Sigmoid colon (tissue), 4 donors: ENCODE measurements around the gene NLGN1.

Experiments used
- EP300 ChIP-seq, 4 donors: sonication (generic); formaldehyde crosslinking; IDR thresholded peaks; one replicate each; pipeline ENCODE4 v1.6.1; 2017; ENCODE audit warnings: antibody characterized with exemption in 4 of 4
- POLR2A ChIP-seq, 2 donors: fragments of 450-650 bp; IDR thresholded peaks; one replicate each; pipeline ENCODE4 v1.6.1; 2016; ENCODE audit warnings: antibody characterized with exemption in 2 of 2, mild to moderate bottlenecking in 2 of 2, moderate library complexity in 2 of 2
- POLR2AphosphoS5 ChIP-seq, 4 donors: sonication (generic); formaldehyde crosslinking; IDR thresholded peaks; one replicate each; pipeline ENCODE4 v1.6.1; 2017; ENCODE audit warnings: antibody characterized with exemption in 4 of 4
- TF ChIP-seq, protein P1 (sequence below), 4 experiments: fragments of 450-650 bp in 3 of 4; fragments of 200-600 bp in 1 of 4; IDR thresholded peaks; one replicate each; pipeline ENCODE4 v1.5.1; 2016 to 2019; ENCODE audit warnings: antibody characterized with exemption in 4 of 4, mild to moderate bottlenecking in 3 of 4, moderate library complexity in 2 of 4

DNA sequence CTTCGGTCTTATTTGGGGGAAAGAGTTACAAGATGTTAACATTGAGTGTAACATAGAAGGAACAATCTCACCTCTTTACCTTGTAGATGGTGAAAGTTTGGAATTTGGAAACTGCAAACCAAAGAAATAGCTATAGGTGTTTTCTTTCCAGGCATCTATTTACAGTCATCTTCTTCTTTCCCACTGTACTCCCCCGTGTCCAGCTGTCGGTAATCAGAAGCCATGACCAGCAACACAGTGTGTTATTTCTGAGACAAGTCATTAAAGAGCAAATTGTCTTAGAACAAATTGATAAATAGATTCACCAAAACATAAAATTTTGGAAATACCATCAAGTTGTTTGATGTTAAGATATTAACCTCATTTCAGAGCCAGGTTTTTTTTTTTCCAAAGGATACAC is 871.0 kb downstream of the NLGN1 start:
- TF ChIP-seq, protein P1, sequence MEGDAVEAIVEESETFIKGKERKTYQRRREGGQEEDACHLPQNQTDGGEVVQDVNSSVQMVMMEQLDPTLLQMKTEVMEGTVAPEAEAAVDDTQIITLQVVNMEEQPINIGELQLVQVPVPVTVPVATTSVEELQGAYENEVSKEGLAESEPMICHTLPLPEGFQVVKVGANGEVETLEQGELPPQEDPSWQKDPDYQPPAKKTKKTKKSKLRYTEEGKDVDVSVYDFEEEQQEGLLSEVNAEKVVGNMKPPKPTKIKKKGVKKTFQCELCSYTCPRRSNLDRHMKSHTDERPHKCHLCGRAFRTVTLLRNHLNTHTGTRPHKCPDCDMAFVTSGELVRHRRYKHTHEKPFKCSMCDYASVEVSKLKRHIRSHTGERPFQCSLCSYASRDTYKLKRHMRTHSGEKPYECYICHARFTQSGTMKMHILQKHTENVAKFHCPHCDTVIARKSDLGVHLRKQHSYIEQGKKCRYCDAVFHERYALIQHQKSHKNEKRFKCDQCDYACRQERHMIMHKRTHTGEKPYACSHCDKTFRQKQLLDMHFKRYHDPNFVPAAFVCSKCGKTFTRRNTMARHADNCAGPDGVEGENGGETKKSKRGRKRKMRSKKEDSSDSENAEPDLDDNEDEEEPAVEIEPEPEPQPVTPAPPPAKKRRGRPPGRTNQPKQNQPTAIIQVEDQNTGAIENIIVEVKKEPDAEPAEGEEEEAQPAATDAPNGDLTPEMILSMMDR (IDR thresholded peaks at IDR 0.05): no peak
- TF ChIP-seq POLR2AphosphoS5 (IDR thresholded peaks at IDR 0.05) (no peak), POLR2A (IDR thresholded peaks at IDR 0.05) (no peak), EP300 (IDR thresholded peaks at IDR 0.05) (no peak)
